ENCODE data around the gene ATG9A.

Gene ATG9A

GRCh38 chr2:219182331-219183150 lies 46.9 kb downstream of the ATG9A start:
- H3K9me3 ChIP-seq (ENCODE audit: control insufficient read depth, low read length) = no peaks in the 10 kb centered on the region
- peaks cover 9% of the 10 kb centered on the region for H3K4me1 ChIP-seq
- H3K27ac ChIP-seq = no peak overlapping the region
- H3K4me3 ChIP-seq (ENCODE audit: low read depth, low read length) = no peak overlapping the region
- no peak overlapping the region for H2AFZ ChIP-seq
- no peak for TF ChIP-seq CTCF (IDR thresholded peaks at IDR 0.05)
- no peaks in the 10 kb centered on the region for H3K27me3 ChIP-seq (ENCODE audit: control insufficient read depth, insufficient read depth, low read length)
- no peak overlapping the region for H3K4me2 ChIP-seq (ENCODE audit: low read length)
- H3K9ac ChIP-seq = no peak overlapping the region
- H3K79me2 ChIP-seq = peaks cover 8% of the 10 kb centered on the region
- H3K36me3 ChIP-seq (ENCODE audit: control insufficient read depth, insufficient read depth, low read length) = no peaks in the 10 kb centered on the region

- Histone ChIP-seq H2AFZ (no peak overlapping the region), H3K27ac (no peak overlapping the region), H3K27me3 (ENCODE audit: control insufficient read depth, insufficient read depth, low read length) (no peaks in the 10 kb centered on the region), H3K36me3 (ENCODE audit: control insufficient read depth, insufficient read depth, low read length) (no peaks in the 10 kb centered on the region), H3K9me3 (ENCODE audit: control insufficient read depth, low read length) (no peaks in the 10 kb centered on the region), H3K4me3 (ENCODE audit: low read depth, low read length) (no peak overlapping the region), H3K9ac (no peak overlapping the region), H3K4me1 (peaks cover 9% of the 10 kb centered on the region), H3K4me2 (ENCODE audit: low read length) (no peak overlapping the region), H3K79me2 (peaks cover 8% of the 10 kb centered on the region)
- no peak for TF ChIP-seq CTCF (IDR thresholded peaks at IDR 0.05)
These were observed 47.9 kb downstream of the ATG9A start for GRCh38 chr2:219181531-219181930.

- Histone ChIP-seq H3K79me2 (peaks cover 8% of the 10 kb centered on the region), H3K4me1 (peaks cover 9% of the 10 kb centered on the region), H3K27me3 (ENCODE audit: control insufficient read depth, insufficient read depth, low read length) (no peaks in the 10 kb centered on the region), H3K36me3 (ENCODE audit: control insufficient read depth, insufficient read depth, low read length) (no peaks in the 10 kb centered on the region), H3K4me2 (ENCODE audit: low read length) (no peak overlapping the region), H3K9me3 (ENCODE audit: control insufficient read depth, low read length) (no peaks in the 10 kb centered on the region), H3K4me3 (ENCODE audit: low read depth, low read length) (no peak overlapping the region), H2AFZ (no peak overlapping the region), H3K27ac (no peak overlapping the region), H3K9ac (no peak overlapping the region)
- TF ChIP-seq CTCF (IDR thresholded peaks at IDR 0.05) = no peak
These were observed 48.5 kb downstream of the ATG9A start for GRCh38 chr2:219180961-219181360.

- TF ChIP-seq CTCF (IDR thresholded peaks at IDR 0.05) = no peak
- Histone ChIP-seq H3K79me2 (peaks cover 8% of the 10 kb centered on the region), H3K27me3 (ENCODE audit: control insufficient read depth, insufficient read depth, low read length) (no peaks in the 10 kb centered on the region), H3K9ac (no peak overlapping the region), H3K9me3 (ENCODE audit: control insufficient read depth, low read length) (no peaks in the 10 kb centered on the region), H3K4me2 (ENCODE audit: low read length) (peak overlapping the region; percentile 81), H3K4me1 (peaks cover 12% of the 10 kb centered on the region), H3K4me3 (ENCODE audit: low read depth, low read length) (peak overlapping the region; percentile 63), H2AFZ (no peak overlapping the region), H3K27ac (no peak overlapping the region), H3K36me3 (ENCODE audit: control insufficient read depth, insufficient read depth, low read length) (no peaks in the 10 kb centered on the region)
These were observed 49.6 kb downstream of the ATG9A start for GRCh38 chr2:219179601-219180465.
